Endodermal cell (in vitro differentiated cells): ENCODE measurements around the gene AARS2. TPM values are rescaled to one million over a fixed set of nuclear protein-coding genes. Genes with fewer than 3 reads are reported as not detected.

Experiments
- DNase-seq: peaks from one replicate; pipeline ENCODE4 v3.0.0-alpha.2; 2017
- H3K27ac ChIP-seq: 2 replicates; pipeline ENCODE4 v1.5.1; 2013; ENCODE audit warnings: mild to moderate bottlenecking, low read depth, low read length, moderate library complexity
- H3K27me3 ChIP-seq: 2 replicates; pipeline ENCODE4 v1.6.1; 2013; ENCODE audit warnings: mild to moderate bottlenecking, low read length, moderate library complexity; ENCODE audit not compliant: insufficient read depth, control insufficient read depth, poor library complexity, severe bottlenecking
- H3K36me3 ChIP-seq: 2 replicates; pipeline ENCODE4 v1.7.0; 2013; ENCODE audit warnings: mild to moderate bottlenecking, low read length, moderate library complexity; ENCODE audit not compliant: control insufficient read depth, insufficient read depth
- H3K4me1 ChIP-seq: one replicate; pipeline ENCODE4 v1.7.0; 2013; ENCODE audit warnings: low read length; ENCODE audit not compliant: control insufficient read depth, insufficient read depth
- H3K4me3 ChIP-seq: 2 replicates; pipeline ENCODE4 v1.5.1; 2013; ENCODE audit warnings: mild to moderate bottlenecking, low read length, moderate library complexity
- H3K9ac ChIP-seq: 2 replicates; pipeline ENCODE4 v1.6.1; 2013; ENCODE audit warnings: mild to moderate bottlenecking, low read length, moderate library complexity; ENCODE audit not compliant: poor library complexity, severe bottlenecking; ENCODE audit errors: extremely low read depth
- H3K9me3 ChIP-seq: 2 replicates; pipeline ENCODE4 v1.6.1; 2013; ENCODE audit warnings: mild to moderate bottlenecking, low read length, moderate library complexity; ENCODE audit not compliant: control insufficient read depth
- H3K27ac Mint-ChIP-seq: 2 replicates; pipeline ENCODE4 v1.8.0; 2020; ENCODE audit warnings: mixed read lengths
- H3K27me3 Mint-ChIP-seq: 2 replicates; pipeline ENCODE4 v1.8.0; 2021; ENCODE audit warnings: mild to moderate bottlenecking, mixed read lengths; ENCODE audit not compliant: insufficient read depth
- H3K36me3 Mint-ChIP-seq: 2 replicates; pipeline ENCODE4 v1.8.0; 2020; ENCODE audit warnings: low read depth, mixed read lengths
- H3K4me1 Mint-ChIP-seq: 2 replicates; pipeline ENCODE4 v1.8.0; 2020; ENCODE audit warnings: mixed read lengths
- H3K4me3 Mint-ChIP-seq: 2 replicates; pipeline ENCODE4 v1.8.0; 2020; ENCODE audit warnings: mild to moderate bottlenecking, moderate library complexity, mixed read lengths
- H3K9me3 Mint-ChIP-seq: 2 replicates; pipeline ENCODE4 v1.8.0; 2020; ENCODE audit warnings: mild to moderate bottlenecking, mixed read lengths
- CTCF ChIP-seq: fragments of 200-600 bp; sonication (generic); conservative IDR thresholded peaks from 2 replicates; pipeline ENCODE4 v1.5.0; 2021; ENCODE audit warnings: antibody characterized with exemption, mild to moderate bottlenecking
- WGBS, 2 experiments: methylation state at CpG; one replicate each; pipeline versions ENCODE4 v1.1.5 to v1.1.7; 2013; ENCODE audit warnings: missing lambda C conversion rate in 2 of 2, mixed read lengths in 1 of 2; ENCODE audit not compliant: insufficient coverage in 1 of 2, insufficient read length in 1 of 2; 5-methylcytosine and 5-hydroxymethylcytosine counted together
- total RNA-seq, 2 donors: library from RNA; stranded (reverse); fragmentation: NEBNext Ultra II Directional in 1 of 2; extraction: Animal tissue kit (Norgen Biotek cat#: 25700) in 1 of 2; gene quantifications; 2 replicates in 1 of 2; 3 replicates in 1 of 2; pipeline ENCODE4 v1.2.1, GENCODE V29; 2021

Gene AARS2
- total RNA-seq, 2 donors from 2014 or later: 22.9 to 24.7 TPM

- Mint-ChIP-seq H3K36me3 (no peaks in the 10 kb centered on the region), H3K27ac (no peak overlapping the region), H3K27me3 (peaks cover 83% of the 10 kb centered on the region), H3K9me3 (no peaks in the 10 kb centered on the region), H3K4me1 (peaks cover 1% of the 10 kb centered on the region), H3K4me3 (no peak overlapping the region)
- Histone ChIP-seq H3K36me3 (no peaks in the 10 kb centered on the region), H3K4me3 (no peak overlapping the region), H3K4me1 (no peaks in the 10 kb centered on the region), H3K9ac (no peak overlapping the region), H3K9me3 (no peaks in the 10 kb centered on the region), H3K27me3 (peaks cover 88% of the 10 kb centered on the region), H3K27ac (no peak overlapping the region)
- 79 to 87% methylated on average over 4 of the region's 4 CpGs for WGBS, 2 experiments
- TF ChIP-seq CTCF: no peak
- DNase-seq: no peak
These were observed 21.3 kb downstream of the AARS2 start for GRCh38 chr6:44291841-44292240.

- peaks cover 84% of the 10 kb centered on the region for H3K27me3 Mint-ChIP-seq
- peaks cover 87% of the 10 kb centered on the region for H3K27me3 ChIP-seq
- 63 to 70% methylated on average over 3 to 7 of the region's 7 CpGs for whole genome bisulfite sequencing, 2 experiments
These were observed 23.4 kb downstream of the AARS2 start for GRCh38 chr6:44289726-44290260.

GRCh38 chr6:44286747-44287146 lies 26.4 kb downstream of the AARS2 start:
- no peaks in the 10 kb centered on the region for H3K4me1 ChIP-seq
- H3K27ac ChIP-seq: no peak overlapping the region
- no peaks in the 10 kb centered on the region for H3K9me3 ChIP-seq
- no peak overlapping the region for H3K27ac Mint-ChIP-seq
- H3K4me1 Mint-ChIP-seq: no peaks in the 10 kb centered on the region
- no peak for TF ChIP-seq CTCF
- H3K9ac ChIP-seq: no peak overlapping the region
- no peak for DNase-seq
- no peaks in the 10 kb centered on the region for H3K36me3 ChIP-seq
- H3K4me3 ChIP-seq: no peak overlapping the region
- H3K27me3 Mint-ChIP-seq: peaks cover 86% of the 10 kb centered on the region
- 26 to 43% methylated on average over 2 of the region's 2 CpGs for WGBS, 2 experiments
- peaks cover 94% of the 10 kb centered on the region for H3K27me3 ChIP-seq
- H3K4me3 Mint-ChIP-seq: no peak overlapping the region
- no peaks in the 10 kb centered on the region for H3K9me3 Mint-ChIP-seq
- no peaks in the 10 kb centered on the region for H3K36me3 Mint-ChIP-seq

More at GRCh38 chr6:44289726-44290260, 23.4 kb downstream of the AARS2 start:
- Histone ChIP-seq H3K4me1 (no peaks in the 10 kb centered on the region), H3K36me3 (no peaks in the 10 kb centered on the region), H3K27ac (no peak overlapping the region), H3K4me3 (no peak overlapping the region), H3K9ac (no peak overlapping the region), H3K9me3 (no peaks in the 10 kb centered on the region)
- Mint-ChIP-seq H3K9me3 (no peaks in the 10 kb centered on the region), H3K4me3 (no peak overlapping the region), H3K4me1 (no peaks in the 10 kb centered on the region), H3K27ac (no peak overlapping the region), H3K36me3 (no peaks in the 10 kb centered on the region)
- no peak for TF ChIP-seq CTCF
- no peak for DNase-seq
